ENCODE data around the gene SLCO2B1. TPM values are rescaled to one million over a fixed set of nuclear protein-coding genes. Genes with fewer than 3 reads are reported as not detected.

The SLCO2B1 gene
- total RNA-seq, 1 experiment from 2014 or later: not detected

- no peak overlapping the region for H3T11ph ChIP-seq (ENCODE audit: low read length)
- no peak overlapping the region for H3K4me3 Mint-ChIP-seq
- H3K4me1 Mint-ChIP-seq: peaks cover 6 to 10% of the 10 kb centered on the region in 2 experiments; a peak in 3 of 4 replicates
Measured at GRCh38 chr11:75158696-75159150, 7.8 kb downstream of the SLCO2B1 start.

More at GRCh38 chr11:75158696-75159150, 7.8 kb downstream of the SLCO2B1 start:
- Histone ChIP-seq H2BK5ac (ENCODE audit: insufficient read length, low read length) (no peak overlapping the region), H2AFZ (ENCODE audit: low read length) (no peak overlapping the region), H3K79me1 (ENCODE audit: insufficient read depth, low read depth, low read length, poor library complexity, severe bottlenecking) (no peaks in the 10 kb centered on the region), H4K8ac (replicated peaks; ENCODE audit: insufficient read length, low read depth, low read length) (no peak overlapping the region), H3K4me1 (ENCODE audit: insufficient read depth, low read length) (no peaks in the 10 kb centered on the region), H2BK15ac (ENCODE audit: low read depth, low read length) (no peak overlapping the region), H3K27ac (ENCODE audit: insufficient read length, low read depth, low read length) (no peak overlapping the region), H2BK20ac (ENCODE audit: low read depth, low read length, poor library complexity, severe bottlenecking) (no peak overlapping the region), H4K20me1 (ENCODE audit: control insufficient read depth, insufficient read depth, insufficient read length) (no peaks in the 10 kb centered on the region), H3K9ac (ENCODE audit: extremely low read depth, insufficient read length, low read length) (no peak overlapping the region), H4K5ac (ENCODE audit: insufficient read length, low read depth, low read length) (no peak overlapping the region), H3K9me3 (ENCODE audit: control insufficient read depth, low read depth, low read length) (peaks cover 5% of the 10 kb centered on the region), H3K23ac (ENCODE audit: insufficient read length, low read depth, low read length) (no peak overlapping the region), H2BK120ac (ENCODE audit: low read depth, low read length, poor library complexity, severe bottlenecking) (no peak overlapping the region), H3K4me2 (ENCODE audit: insufficient read depth, insufficient read length, low read length) (no peak overlapping the region), H3K79me2 (ENCODE audit: insufficient read depth, low read length) (no peaks in the 10 kb centered on the region), H3K56ac (ENCODE audit: insufficient read length, low read depth, low read length) (no peak overlapping the region), H3K14ac (ENCODE audit: insufficient read depth, low read length) (no peak overlapping the region), H3K23me2 (ENCODE audit: insufficient read length, low read depth, low read length, poor library complexity, severe bottlenecking) (no peaks in the 10 kb centered on the region), H3K27me3 (ENCODE audit: insufficient read depth, low read length) (no peaks in the 10 kb centered on the region), H4K91ac (ENCODE audit: insufficient read length, low read depth, low read length) (no peak overlapping the region), H2AK5ac (ENCODE audit: insufficient read length, low read length) (no peak overlapping the region), H3K18ac (ENCODE audit: insufficient read length, low read depth, low read length) (no peak overlapping the region), H3K4ac (ENCODE audit: low read depth, low read length) (no peak overlapping the region), H2BK12ac (ENCODE audit: insufficient read length, low read depth, low read length) (no peak overlapping the region)
- DNase-seq: peak; percentile 58
- Mint-ChIP-seq H3K9me3 (peaks cover 0 to 11% of the 10 kb centered on the region in 2 experiments; a peak in 3 of 5 replicates), H3K27ac (no peak overlapping the region), H3K36me3 (ENCODE audit: insufficient read depth in 1 of 3, low read depth in 3 of 3) (peaks cover 0 to 4% (median 2%) of the 10 kb centered on the region in 3 experiments; a peak in 2 of 7 replicates), H3K27me3 (ENCODE audit: low read depth) (peaks cover 3% of the 10 kb centered on the region)
- TF ChIP-seq CTCF (conservative IDR thresholded peaks at IDR 0.05): no peak
- no CpG with 5 or more reads among the region's 4 CpGs for WGBS (ENCODE audit: extremely low coverage, insufficient read length, low lambda C conversion rate)

Measured in H9 (cell line).